Stimulated activated naive B cell treated with anti-CD40 and anti-IgM and Interleukin-4, amounts not matched to agents 10 μg/mL and 1 μg/mL and 100 μg/mL, for 72 hours (primary cell): ENCODE data around the gene CELF4.
A peak's percentile ranks its signal among the peaks of the same experiment; 100 is the strongest.

Experiments used
- ATAC-seq, 2 donors: fragments of 150-1000 bp; cut with Tn5 transposase; replicated peaks; 2 replicates each; pipeline ENCODE4 v1.10.0; 2021; ENCODE audit warnings: moderate library complexity in 1 of 2
- DNase-seq: peaks from one replicate; pipeline ENCODE4 v3.0.0; 2021
- H3K27ac Mint-ChIP-seq: one replicate; pipeline ENCODE4 v1.8.0; 2022; ENCODE audit warnings: mild to moderate bottlenecking, mixed read lengths
- H3K27me3 Mint-ChIP-seq, 2 donors: one replicate each; pipeline ENCODE4 v1.8.0; 2022; ENCODE audit warnings: mixed read lengths in 2 of 2
- H3K36me3 Mint-ChIP-seq, 2 donors: one replicate each; pipeline ENCODE4 v1.8.0; 2022; ENCODE audit warnings: mixed read lengths in 2 of 2, mild to moderate bottlenecking in 1 of 2
- H3K4me1 Mint-ChIP-seq, 2 donors: one replicate each; pipeline ENCODE4 v1.8.0; 2022; ENCODE audit warnings: mixed read lengths in 2 of 2, mild to moderate bottlenecking in 1 of 2
- H3K4me3 Mint-ChIP-seq, 2 donors: one replicate each; pipeline ENCODE4 v1.8.0; 2022; ENCODE audit warnings: mild to moderate bottlenecking in 2 of 2, mixed read lengths in 2 of 2, moderate library complexity in 1 of 2
- H3K9me3 Mint-ChIP-seq, 2 donors: one replicate each; pipeline ENCODE4 v1.8.0; 2022; ENCODE audit warnings: mixed read lengths in 2 of 2, mild to moderate bottlenecking in 1 of 2

The CELF4 gene

DNA sequence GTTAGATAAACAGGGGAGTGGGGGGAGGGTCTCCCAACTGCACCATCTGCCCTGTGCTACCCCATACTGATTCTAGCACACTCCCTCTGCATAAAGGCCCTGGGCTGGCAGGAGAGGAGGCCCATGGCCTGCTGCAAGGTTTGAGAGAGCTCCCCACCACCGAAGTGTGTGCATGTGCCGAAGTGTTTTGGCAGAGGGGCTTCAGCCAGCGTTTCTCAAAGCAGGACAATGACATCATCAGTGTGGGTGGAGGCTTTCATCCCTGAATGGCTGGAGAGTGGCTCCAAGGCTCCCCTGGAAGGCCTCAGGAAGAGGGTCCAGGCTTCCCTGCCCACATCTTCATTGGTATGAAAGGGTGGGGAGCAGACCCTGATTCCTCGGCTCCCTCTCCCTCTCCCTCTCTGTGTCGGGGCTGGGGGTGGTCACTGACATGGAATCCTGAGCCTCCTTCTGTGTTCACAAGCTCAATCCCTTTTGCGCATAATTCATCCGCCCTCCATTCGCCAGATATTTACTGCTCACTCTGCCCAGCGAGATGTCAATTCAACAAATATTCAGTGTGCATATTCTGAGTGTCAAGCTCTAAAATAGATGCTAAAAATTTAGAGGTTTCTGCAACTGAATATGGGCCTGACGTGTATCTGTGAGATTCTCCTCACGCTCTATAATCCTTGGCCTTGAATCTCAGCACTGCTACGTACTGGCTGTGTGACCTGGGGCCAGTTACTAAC, 122.1 kb downstream of the CELF4 start:
- Mint-ChIP-seq H3K4me1 (no peaks in the 10 kb centered on the region), H3K9me3 (no peaks in the 10 kb centered on the region), H3K27ac (no peak overlapping the region), H3K27me3 (peaks cover 0 to 5% of the 10 kb centered on the region in 2 donors), H3K36me3 (no peaks in the 10 kb centered on the region), H3K4me3 (no peak overlapping the region)
- ATAC-seq = no peak
- no peak for DNase-seq

DNA sequence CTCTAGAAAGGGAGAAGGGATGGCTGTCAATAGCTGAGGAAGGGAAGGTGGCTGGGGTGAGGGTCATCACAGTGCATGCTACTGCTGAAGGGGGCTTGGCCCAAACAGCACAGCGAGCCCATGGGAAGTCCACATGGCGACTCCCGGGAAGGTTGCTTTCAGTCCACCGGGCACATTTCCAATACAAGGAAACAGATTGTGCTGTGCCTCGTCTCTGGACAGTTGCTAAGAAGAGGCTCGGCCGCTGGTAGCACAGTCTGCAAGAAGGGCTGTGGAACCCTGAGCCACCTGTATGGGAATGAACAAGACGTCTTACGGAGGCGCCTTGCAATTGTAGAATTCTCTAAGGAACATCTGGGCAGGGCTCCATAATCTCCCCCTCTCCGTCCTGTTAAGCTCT, 123.1 kb downstream of the CELF4 start:
- ATAC-seq (no peak), DNase-seq (no peak)
- Mint-ChIP-seq H3K9me3 (peaks cover 1 to 4% of the 10 kb centered on the region in 2 donors), H3K27me3 (peaks cover 0 to 5% of the 10 kb centered on the region in 2 donors), H3K4me3 (no peak overlapping the region), H3K27ac (no peak overlapping the region), H3K4me1 (no peaks in the 10 kb centered on the region), H3K36me3 (no peaks in the 10 kb centered on the region)

DNA sequence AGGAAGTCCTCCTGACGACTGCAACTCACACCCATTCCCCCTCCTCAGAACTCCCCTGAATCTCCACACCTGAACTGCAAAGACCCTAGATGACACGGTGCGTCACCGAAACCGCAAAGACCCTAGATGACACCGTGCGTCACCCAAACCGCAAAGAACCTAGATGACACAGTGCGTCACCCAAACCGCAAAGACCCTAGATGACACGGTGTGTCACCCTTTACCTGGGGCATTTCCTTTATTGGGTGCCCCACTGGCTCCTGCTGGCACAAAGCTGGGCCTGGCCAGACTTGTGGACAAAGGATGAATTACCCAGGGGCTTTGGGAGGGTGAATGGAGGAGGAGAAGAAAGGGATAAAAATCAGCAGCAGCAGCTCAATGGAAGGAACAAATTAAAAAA, 123.8 kb downstream of the CELF4 start:
- no peaks in the 10 kb centered on the region for H3K4me1 Mint-ChIP-seq

DNA sequence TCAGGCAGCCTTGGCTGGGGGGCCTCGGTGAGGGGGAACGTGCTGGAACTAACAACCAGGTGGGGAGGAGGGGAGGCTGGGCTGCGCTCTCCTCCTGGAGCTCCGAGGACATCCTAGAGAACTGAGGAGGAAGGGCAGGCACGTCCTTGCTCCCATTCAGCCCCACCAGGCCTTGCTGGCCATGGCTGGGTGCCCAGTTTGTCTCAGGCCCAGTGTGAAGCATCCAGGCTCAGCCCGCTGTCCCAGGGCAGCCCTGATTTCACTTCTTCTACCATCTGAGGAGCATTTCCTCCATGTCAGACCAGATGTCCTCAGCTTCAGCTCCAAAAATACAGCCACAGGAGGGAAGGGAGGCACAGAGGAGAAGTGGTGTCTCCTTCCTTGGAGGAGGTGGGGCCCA, 125.4 kb downstream of the CELF4 start:
- DNase-seq (no peak), ATAC-seq (no peak)
- Mint-ChIP-seq H3K27ac (no peak overlapping the region), H3K36me3 (no peaks in the 10 kb centered on the region), H3K4me3 (no peak overlapping the region), H3K9me3 (peaks cover 1 to 4% of the 10 kb centered on the region in 2 donors), H3K4me1 (no peaks in the 10 kb centered on the region), H3K27me3 (peaks cover 8 to 12% of the 10 kb centered on the region in 2 donors)

More for the DNA sequence above, 123.8 kb downstream of the CELF4 start:
- no peaks in the 10 kb centered on the region for H3K36me3 Mint-ChIP-seq
- peaks cover 1 to 4% of the 10 kb centered on the region in 2 donors for H3K9me3 Mint-ChIP-seq
- no peak overlapping the region for H3K27ac Mint-ChIP-seq
- ATAC-seq (no peak), DNase-seq (no peak)
- H3K27me3 Mint-ChIP-seq = peaks cover under 1 to 5% of the 10 kb centered on the region in 2 donors
- no peak overlapping the region for H3K4me3 Mint-ChIP-seq

DNA sequence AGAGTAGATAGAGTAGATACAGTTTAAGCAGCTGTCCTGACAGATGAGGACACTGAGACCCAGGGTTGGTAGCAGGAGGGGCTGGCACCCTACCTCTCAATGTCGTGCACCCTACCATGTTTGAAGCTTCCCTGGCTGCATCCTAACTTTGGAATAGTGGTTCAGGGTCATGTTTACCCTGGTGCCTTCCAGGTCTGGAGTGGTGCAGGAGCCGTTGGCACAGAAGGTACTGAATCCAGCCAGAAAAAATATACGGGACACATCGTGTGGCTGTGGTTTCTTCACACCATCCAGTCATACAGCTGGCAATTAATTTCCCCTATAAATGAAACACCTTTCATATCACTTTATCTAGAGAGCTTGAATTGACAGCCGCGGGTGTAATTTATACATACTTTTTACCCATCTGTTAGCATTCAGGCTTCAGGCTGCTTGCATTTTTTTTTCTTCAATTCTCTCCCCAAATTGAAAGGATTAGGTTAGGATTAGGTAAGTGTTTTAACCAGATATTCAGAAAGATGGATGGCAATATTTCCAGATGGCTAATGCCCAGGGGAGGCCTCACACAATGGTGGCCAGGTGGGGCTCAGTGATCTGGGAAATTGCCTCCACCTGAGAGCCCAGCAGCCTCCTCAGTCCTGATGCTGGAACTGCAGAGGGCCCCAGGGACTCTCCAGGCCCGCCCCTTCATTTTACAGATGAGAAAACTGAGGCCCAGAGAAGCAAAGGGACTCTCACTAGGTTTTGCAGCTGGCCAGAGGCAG, 127.0 kb downstream of the CELF4 start:
- ATAC-seq = no peak
- H3K27ac Mint-ChIP-seq = no peak overlapping the region
- H3K9me3 Mint-ChIP-seq = peaks cover 1 to 4% of the 10 kb centered on the region in 2 donors
- no peak for DNase-seq
- no peaks in the 10 kb centered on the region for H3K36me3 Mint-ChIP-seq
- no peak overlapping the region for H3K4me3 Mint-ChIP-seq
- no peaks in the 10 kb centered on the region for H3K4me1 Mint-ChIP-seq
- peaks cover 8 to 12% of the 10 kb centered on the region in 2 donors for H3K27me3 Mint-ChIP-seq

DNA sequence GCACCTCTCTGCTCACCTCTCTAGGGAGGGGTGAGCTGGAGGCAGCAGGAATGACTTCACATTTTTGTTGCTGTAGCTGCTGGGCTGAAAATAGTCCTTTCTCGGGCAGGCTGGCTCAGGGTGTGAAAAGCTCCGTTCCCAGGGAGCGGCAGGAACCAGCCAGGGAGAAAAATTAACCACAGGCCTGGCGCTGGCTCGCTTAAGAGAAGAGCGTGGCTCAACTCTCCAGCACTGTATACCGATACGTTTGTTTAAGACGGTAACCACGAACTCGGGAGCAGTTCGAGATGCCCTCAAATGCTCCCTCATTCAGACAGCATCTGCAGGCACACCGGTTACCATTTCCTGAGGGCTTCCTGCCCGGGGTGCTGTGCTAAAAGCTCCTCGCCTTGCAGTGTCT, 129.6 kb downstream of the CELF4 start:
- Mint-ChIP-seq H3K9me3 (peaks cover 1 to 4% of the 10 kb centered on the region in 2 donors), H3K4me3 (no peak overlapping the region), H3K4me1 (no peaks in the 10 kb centered on the region), H3K27ac (no peak overlapping the region), H3K27me3 (peaks cover 3 to 12% of the 10 kb centered on the region in 2 donors), H3K36me3 (no peaks in the 10 kb centered on the region)
- no peak for ATAC-seq
- DNase-seq = no peak

DNA sequence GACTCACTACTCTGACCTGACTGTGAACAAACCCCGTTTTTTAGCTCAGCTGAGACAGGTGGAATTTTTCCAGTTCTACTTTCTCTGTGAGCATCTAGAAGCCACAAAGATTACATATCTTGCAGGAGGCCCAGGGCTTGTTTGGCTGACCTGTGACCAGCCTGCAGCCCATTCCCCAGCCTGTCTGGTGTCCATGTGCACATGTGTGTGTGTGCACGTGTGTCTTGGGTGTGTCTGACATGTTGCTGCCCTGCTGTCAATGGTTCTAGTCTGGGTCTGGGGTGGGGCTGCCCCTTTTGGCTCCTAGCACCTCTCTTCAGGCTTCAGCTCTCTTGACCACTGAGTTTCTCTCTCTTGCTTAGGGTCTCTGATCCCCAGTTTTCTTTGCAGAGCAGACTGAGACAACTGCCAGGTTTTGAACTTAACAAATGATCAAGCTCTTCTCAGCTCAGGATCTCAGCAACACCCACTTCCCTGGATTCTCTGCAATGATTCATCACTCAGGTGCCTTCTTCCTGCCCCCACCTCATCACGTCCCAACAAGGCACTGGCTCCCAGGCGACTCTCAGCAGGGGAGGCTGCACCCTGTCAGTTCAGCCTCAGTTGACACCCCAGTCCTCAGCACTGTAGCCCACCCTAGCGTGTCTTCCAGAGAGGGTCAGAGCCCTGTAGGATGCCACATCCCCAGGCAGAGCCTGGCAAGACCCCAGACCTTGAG, 130.3 kb downstream of the CELF4 start:
- Mint-ChIP-seq H3K9me3 (peaks cover 1 to 4% of the 10 kb centered on the region in 2 donors), H3K4me1 (no peaks in the 10 kb centered on the region), H3K27me3 (peaks cover 3 to 12% of the 10 kb centered on the region in 2 donors), H3K27ac (no peak overlapping the region), H3K36me3 (no peaks in the 10 kb centered on the region), H3K4me3 (no peak overlapping the region)
- no peak for DNase-seq
- ATAC-seq = no peak

DNA sequence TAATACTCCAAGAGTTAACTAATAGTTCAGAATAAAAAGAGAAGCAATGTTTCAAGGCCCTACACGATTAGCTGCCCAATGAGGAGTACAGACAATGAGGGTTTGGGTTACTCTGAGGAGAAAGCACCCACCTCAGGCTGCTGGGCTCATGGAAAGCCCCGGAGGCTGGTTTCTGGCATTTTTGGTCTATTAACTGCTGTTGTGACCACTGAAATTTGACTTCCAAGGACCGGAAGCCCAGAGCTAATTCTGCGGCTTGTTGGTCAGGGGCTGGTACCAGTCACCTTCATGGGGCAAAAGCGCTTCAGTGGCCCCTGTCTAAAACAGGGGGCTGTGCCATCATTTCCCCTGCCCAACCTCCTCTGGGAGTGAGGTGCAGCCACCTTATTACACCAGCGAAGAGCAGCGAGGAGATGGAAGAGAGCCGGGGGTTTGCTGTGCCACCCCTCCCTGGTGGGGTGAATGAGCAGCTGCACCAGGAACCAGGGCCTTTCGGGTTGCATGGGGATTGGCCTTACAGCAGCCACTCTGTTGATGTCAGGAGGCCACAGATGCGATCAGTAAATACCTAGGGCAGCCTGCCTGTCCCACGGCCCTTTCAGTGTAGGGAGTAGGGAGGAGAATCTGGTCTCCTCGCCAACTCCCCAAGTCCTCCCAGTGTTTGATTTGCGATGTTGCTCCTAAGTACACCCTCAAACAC, 131.3 kb downstream of the CELF4 start:
- DNase-seq (no peak), ATAC-seq (no peak)
- Mint-ChIP-seq H3K4me3 (no peak overlapping the region), H3K36me3 (no peaks in the 10 kb centered on the region), H3K27ac (no peak overlapping the region), H3K9me3 (peaks cover 1 to 4% of the 10 kb centered on the region in 2 donors), H3K4me1 (no peaks in the 10 kb centered on the region), H3K27me3 (peaks cover 3 to 12% of the 10 kb centered on the region in 2 donors)

DNA sequence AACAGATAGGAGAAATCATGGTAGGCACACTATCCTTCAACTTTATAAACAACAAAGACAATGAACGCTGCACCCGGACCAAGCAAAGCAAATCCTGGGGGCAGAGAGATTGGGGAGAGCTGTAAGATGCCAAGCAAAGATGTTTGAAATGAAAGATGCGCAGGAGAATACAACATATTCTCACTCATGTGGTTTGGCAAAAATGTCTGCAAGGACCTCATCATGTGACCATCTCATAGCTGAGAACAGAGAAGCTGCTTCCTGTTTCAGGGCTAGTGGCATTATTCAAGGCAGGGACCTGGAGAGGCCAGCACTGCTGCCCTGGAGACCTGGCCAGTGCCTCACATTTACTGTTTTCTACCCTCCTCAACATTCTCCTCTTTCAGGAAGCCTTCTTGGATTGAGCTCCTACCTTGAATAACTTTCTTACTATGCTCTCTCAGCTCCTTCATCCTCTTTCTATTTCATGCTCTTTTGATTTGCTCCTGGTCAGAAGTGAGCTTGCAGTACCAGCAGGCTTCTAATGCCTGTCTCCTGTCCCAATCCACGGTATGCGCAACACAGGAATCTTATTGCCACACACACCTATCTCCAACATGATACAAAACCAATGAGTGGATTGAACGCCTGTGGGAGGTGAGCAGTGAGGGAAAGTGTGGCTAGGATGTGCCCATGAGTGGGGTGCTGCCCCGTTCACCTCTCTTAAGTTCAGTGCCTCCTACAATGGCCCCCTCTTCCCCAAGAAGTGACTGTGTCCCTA, 133.0 kb downstream of the CELF4 start:
- Mint-ChIP-seq H3K27ac (no peak overlapping the region), H3K9me3 (no peaks in the 10 kb centered on the region), H3K4me1 (no peaks in the 10 kb centered on the region), H3K27me3 (peaks cover 3 to 12% of the 10 kb centered on the region in 2 donors), H3K36me3 (no peaks in the 10 kb centered on the region), H3K4me3 (no peak overlapping the region)
- no peak for ATAC-seq
- no peak for DNase-seq

DNA sequence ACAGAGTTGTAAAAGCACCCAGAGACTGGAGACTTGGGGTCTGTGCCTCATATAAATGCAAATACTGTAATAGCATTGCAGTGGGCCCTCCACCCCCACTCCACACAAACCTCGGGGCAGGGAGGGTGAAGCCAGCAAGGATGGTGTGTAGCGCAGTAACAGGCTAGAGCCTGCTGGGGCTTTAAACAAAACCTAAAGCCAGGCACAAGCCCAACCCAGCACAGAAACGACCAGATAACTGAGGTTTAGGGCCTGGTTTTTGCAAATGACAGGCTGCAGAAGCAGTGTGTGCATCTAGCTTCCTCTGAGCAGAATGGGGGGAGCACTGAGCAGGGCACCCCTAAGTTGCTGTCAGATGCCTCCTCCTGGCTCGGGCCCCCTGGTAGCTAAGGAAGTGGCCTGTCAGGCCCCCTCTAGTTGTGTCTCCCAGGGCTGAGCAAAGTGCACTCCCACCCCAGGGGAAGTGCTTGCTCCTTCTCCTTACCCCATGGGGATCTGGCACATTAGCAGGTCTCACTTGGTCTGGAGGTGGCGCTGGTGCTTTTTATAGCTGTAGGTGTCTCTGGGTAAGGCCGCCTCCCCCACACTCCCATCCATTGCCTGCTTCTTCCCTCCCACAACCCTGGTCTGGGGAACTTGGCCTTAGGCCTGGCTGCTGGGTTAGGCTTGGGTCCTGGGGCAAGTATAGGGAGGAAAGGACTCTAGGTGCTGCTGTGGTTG, 135.1 kb downstream of the CELF4 start:
- no peak overlapping the region for H3K4me3 Mint-ChIP-seq

DNA sequence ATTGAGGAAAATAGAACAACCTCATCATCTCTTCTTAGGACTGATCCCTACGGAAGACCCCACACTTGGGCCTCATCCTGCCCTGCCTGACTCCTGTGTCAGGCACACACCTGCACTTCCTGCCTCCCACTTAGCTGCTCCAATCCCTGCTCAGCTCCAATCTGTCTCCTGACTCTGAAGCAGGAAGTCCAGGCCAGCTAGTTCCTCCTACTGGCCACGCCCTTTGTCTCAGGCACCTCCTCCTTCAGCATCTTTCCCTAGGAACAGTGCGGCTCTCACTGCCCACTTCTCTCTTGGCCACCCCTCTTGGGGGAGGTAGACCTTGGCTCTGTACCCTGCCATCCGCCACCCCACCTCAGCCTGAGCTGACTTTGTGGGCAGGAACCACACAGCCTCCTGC, 135.8 kb downstream of the CELF4 start:
- peaks cover 0 to under 1% of the 10 kb centered on the region in 2 donors for H3K4me1 Mint-ChIP-seq
- DNase-seq = no peak
- no peak overlapping the region for H3K4me3 Mint-ChIP-seq
- H3K9me3 Mint-ChIP-seq = no peaks in the 10 kb centered on the region
- no peak overlapping the region for H3K27ac Mint-ChIP-seq
- H3K27me3 Mint-ChIP-seq = no peaks in the 10 kb centered on the region
- no peaks in the 10 kb centered on the region for H3K36me3 Mint-ChIP-seq
- ATAC-seq = no peak

More for the DNA sequence above, 135.1 kb downstream of the CELF4 start:
- Mint-ChIP-seq H3K36me3 (no peaks in the 10 kb centered on the region), H3K27ac (no peak overlapping the region), H3K4me1 (no peaks in the 10 kb centered on the region), H3K27me3 (peaks cover 1 to 2% of the 10 kb centered on the region in 2 donors), H3K9me3 (no peaks in the 10 kb centered on the region)
- ATAC-seq (peak in 1 of 2 donors; percentile 13), DNase-seq (no peak)

DNA sequence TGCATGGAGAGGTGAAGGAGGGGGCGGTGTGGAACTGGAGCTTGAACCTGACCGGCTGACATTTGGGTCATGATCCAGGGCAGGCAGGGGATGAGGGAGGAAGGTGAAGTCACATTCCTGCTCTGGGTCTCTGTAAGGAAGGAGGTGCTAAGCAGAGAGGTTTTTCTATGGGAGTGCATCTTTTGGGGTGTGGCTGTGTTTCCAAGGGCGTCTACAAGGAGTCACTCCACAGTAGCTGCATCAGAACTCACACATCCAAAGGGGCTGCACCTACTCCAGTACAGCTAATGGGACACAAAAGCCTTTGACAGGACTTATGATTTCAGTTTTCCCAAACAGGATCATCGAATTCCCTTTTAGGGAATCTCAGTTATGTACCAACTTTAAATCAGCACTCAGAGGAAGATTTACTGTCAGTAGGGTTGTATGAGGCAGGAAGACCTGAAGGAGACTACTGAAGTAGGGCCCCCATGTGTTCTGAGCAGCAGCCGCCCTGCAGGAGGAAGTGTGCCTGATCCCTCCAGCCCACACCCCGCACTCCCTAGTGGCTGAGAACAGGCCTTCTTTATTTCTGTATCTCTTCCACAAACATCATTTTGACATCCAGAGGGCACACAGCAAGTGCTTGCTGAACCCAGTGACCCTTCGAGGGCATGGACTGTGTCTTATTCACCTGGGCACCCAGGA, 137.2 kb downstream of the CELF4 start:
- no peak overlapping the region for H3K27ac Mint-ChIP-seq
- H3K9me3 Mint-ChIP-seq = no peaks in the 10 kb centered on the region
- no peak overlapping the region for H3K4me3 Mint-ChIP-seq
- H3K27me3 Mint-ChIP-seq = no peaks in the 10 kb centered on the region
- DNase-seq = no peak
- peak; percentile 32 to 37 for ATAC-seq
- peaks cover 0 to 3% of the 10 kb centered on the region in 2 donors for H3K4me1 Mint-ChIP-seq
- no peaks in the 10 kb centered on the region for H3K36me3 Mint-ChIP-seq
